ENCODE data around the gene CCL18.

Gene CCL18

DNA sequence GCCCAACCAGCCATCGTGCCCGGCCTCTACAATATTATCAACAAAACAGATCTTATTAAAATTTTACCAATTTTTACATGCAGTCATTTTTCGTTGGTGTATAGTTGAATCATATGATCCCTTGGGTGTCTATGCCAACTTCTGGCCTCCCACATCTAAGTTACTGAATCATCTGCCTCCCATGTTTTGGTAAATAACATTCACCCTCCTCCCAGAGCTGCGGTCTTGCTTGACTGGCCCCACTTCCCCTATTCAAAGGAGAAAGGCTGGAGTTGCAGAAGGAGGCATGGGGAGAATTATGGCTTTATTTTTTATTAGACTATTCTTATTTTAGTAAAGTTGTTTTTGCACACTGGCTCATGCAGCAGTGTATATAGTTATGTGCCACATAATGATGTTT, 27.8 kb upstream of the CCL18 start:
- Histone ChIP-seq H3K9me3 (ENCODE audit: control insufficient read depth, insufficient read depth, low read length) (no peaks in the 10 kb centered on the region), H3K4me2 (ENCODE audit: low read length) (no peak overlapping the region), H4K20me1 (ENCODE audit: control insufficient read depth, insufficient read depth, low read depth, low read length) (no peaks in the 10 kb centered on the region), H3K9me2 (replicated peaks; ENCODE audit: control insufficient read depth, low read length) (no peaks in the 10 kb centered on the region), H3K79me2 (ENCODE audit: control insufficient read depth, low read length) (no peaks in the 10 kb centered on the region), H3K27ac (ENCODE audit: low read depth, low read length) (no peak overlapping the region), H3K4me3 (ENCODE audit: low read length) (no peak overlapping the region), H3K4me1 (ENCODE audit: control insufficient read depth, low read length) (peaks cover 7% of the 10 kb centered on the region; the same call in 1 of the 2 replicates), H3K27me3 (ENCODE audit: control insufficient read depth, low read length) (peaks cover 27% of the 10 kb centered on the region), H3K36me3 (ENCODE audit: control insufficient read depth, low read length) (no peaks in the 10 kb centered on the region), H3F3A (ENCODE audit: control insufficient read depth, insufficient read depth) (no peaks in the 10 kb centered on the region)
- TF ChIP-seq EZH2phosphoT487 (IDR thresholded peaks at IDR 0.05; ENCODE audit: borderline replicate concordance, low read length), result no peak
- TF ChIP-seq, protein P1, sequence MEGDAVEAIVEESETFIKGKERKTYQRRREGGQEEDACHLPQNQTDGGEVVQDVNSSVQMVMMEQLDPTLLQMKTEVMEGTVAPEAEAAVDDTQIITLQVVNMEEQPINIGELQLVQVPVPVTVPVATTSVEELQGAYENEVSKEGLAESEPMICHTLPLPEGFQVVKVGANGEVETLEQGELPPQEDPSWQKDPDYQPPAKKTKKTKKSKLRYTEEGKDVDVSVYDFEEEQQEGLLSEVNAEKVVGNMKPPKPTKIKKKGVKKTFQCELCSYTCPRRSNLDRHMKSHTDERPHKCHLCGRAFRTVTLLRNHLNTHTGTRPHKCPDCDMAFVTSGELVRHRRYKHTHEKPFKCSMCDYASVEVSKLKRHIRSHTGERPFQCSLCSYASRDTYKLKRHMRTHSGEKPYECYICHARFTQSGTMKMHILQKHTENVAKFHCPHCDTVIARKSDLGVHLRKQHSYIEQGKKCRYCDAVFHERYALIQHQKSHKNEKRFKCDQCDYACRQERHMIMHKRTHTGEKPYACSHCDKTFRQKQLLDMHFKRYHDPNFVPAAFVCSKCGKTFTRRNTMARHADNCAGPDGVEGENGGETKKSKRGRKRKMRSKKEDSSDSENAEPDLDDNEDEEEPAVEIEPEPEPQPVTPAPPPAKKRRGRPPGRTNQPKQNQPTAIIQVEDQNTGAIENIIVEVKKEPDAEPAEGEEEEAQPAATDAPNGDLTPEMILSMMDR (IDR thresholded peaks at IDR 0.05; ENCODE audit: low read depth, low read length, poor library complexity, severe bottlenecking), result no peak

DNA sequence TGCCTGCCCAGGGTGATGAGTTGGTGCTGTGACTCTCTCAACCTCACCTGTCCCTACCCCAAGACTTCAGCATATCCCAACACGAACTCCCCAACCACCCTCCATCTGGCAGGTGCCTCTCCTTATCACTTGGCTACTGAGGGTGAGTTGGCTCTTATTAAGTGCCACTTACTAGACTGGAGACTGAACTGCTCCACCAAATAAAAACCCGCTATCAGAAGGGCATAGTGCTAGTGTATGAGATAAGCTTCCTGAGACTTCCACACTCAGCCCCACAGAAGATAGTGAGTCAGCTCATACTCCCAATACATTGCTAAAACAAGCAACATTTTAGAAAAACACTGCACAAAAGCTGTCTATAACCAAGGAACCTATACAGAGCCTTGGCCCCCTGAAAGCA, 16.0 kb upstream of the CCL18 start:
- Histone ChIP-seq H3K4me1 (ENCODE audit: control insufficient read depth, low read length) (no peaks in the 10 kb centered on the region), H3K9me3 (ENCODE audit: control insufficient read depth, insufficient read depth, low read length) (no peaks in the 10 kb centered on the region), H4K20me1 (ENCODE audit: control insufficient read depth, insufficient read depth, low read depth, low read length) (no peaks in the 10 kb centered on the region), H3K9me2 (replicated peaks; ENCODE audit: control insufficient read depth, low read length) (no peaks in the 10 kb centered on the region), H3K36me3 (ENCODE audit: control insufficient read depth, low read length) (no peaks in the 10 kb centered on the region), H3K79me2 (ENCODE audit: control insufficient read depth, low read length) (no peaks in the 10 kb centered on the region), H3K4me2 (ENCODE audit: low read length) (no peak overlapping the region), H3K4me3 (ENCODE audit: low read length) (no peak overlapping the region), H3F3A (ENCODE audit: control insufficient read depth, insufficient read depth) (no peaks in the 10 kb centered on the region), H3K27me3 (ENCODE audit: control insufficient read depth, low read length) (0 out of 2 replicates have a peak, but pooled peaks cover 2% of the 10 kb centered on the region), H3K27ac (ENCODE audit: low read depth, low read length) (no peak overlapping the region)
- TF ChIP-seq, protein P1 (IDR thresholded peaks at IDR 0.05; ENCODE audit: low read depth, low read length, poor library complexity, severe bottlenecking), result no peak
- no peak for TF ChIP-seq EZH2phosphoT487 (IDR thresholded peaks at IDR 0.05; ENCODE audit: borderline replicate concordance, low read length)

DNA sequence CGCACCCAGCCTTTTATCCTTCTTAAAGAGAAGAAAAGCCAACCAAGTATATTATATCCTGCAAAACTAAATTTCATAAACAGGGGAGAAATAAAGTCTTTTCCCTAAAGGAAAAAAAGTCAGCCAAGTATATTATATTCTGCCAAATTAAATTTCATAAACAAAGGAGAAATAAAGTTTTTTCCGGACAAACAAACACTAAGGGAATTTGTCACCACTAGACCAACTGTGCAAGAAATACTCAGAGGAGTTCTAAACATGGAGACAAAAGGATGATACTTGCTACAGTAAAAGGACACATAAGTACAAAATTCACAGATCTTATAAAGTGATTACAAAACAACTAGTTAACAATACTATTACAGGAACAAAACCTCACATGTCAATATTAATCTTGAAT, 14.4 kb upstream of the CCL18 start:
- no peaks in the 10 kb centered on the region for H3K79me2 ChIP-seq (ENCODE audit: control insufficient read depth, low read length)
- TF ChIP-seq EZH2phosphoT487 (IDR thresholded peaks at IDR 0.05; ENCODE audit: borderline replicate concordance, low read length), result no peak
- TF ChIP-seq, protein P1 (IDR thresholded peaks at IDR 0.05; ENCODE audit: low read depth, low read length, poor library complexity, severe bottlenecking), result no peak
- H3K4me3 ChIP-seq (ENCODE audit: low read length), result no peak overlapping the region
- H3F3A ChIP-seq (ENCODE audit: control insufficient read depth, insufficient read depth), result no peaks in the 10 kb centered on the region
- H4K20me1 ChIP-seq (ENCODE audit: control insufficient read depth, insufficient read depth, low read depth, low read length), result no peaks in the 10 kb centered on the region
- H3K9me2 ChIP-seq (replicated peaks; ENCODE audit: control insufficient read depth, low read length), result no peaks in the 10 kb centered on the region
- H3K27ac ChIP-seq (ENCODE audit: low read depth, low read length), result no peak overlapping the region
- H3K4me2 ChIP-seq (ENCODE audit: low read length), result no peak overlapping the region
- H3K27me3 ChIP-seq (ENCODE audit: control insufficient read depth, low read length), result 0 out of 2 replicates have a peak, but pooled peaks cover 2% of the 10 kb centered on the region
- H3K4me1 ChIP-seq (ENCODE audit: control insufficient read depth, low read length), result no peaks in the 10 kb centered on the region
- H3K36me3 ChIP-seq (ENCODE audit: control insufficient read depth, low read length), result no peaks in the 10 kb centered on the region
- H3K9me3 ChIP-seq (ENCODE audit: control insufficient read depth, insufficient read depth, low read length), result no peaks in the 10 kb centered on the region

Measured in DOHH2 (cell line).